ENCODE data around the gene RGL2.

GRCh38 chr6:33317419-33317668 lies 18.6 kb upstream of the RGL2 start:
- no peak for TF ChIP-seq CTCF (IDR thresholded peaks at IDR 0.05; ENCODE audit: low read length)
- TF ChIP-seq EZH2 (IDR thresholded peaks at IDR 0.05; ENCODE audit: borderline replicate concordance, low read length): no peak

Data from OCI-LY1 (cell line).